GM12878 (cell line): ENCODE data around the gene PRKCB. TPM values are rescaled to one million over a fixed set of nuclear protein-coding genes. Genes with fewer than 3 reads are reported as not detected.

Experiments
- ATAC-seq: fragments of 200-7000 bp; cut with Tn5 transposase; 3 replicates; pipeline ENCODE4 v1.9.1; 2020; ENCODE audit warnings: mild to moderate bottlenecking, moderate library complexity
- BruUV-seq: library from RNA; stranded (reverse); fragments of 400-500 nt; replicated peaks from 2 replicates; lab custom pipeline; 2021; lab: Mats Ljungman, UMichigan
- CTCF ChIA-PET: fragments of 300-600 bp; sonication (Branson Sonifier 250); formaldehyde crosslinking; extraction: SDS; loops from one replicate; lab custom pipeline; 2021; ENCODE audit warnings: inconsistent platforms; lab: Yijun Ruan, JAX
- POLR2A ChIA-PET: fragments of 350-600 bp; formaldehyde crosslinking; extraction: SDS; loops from one replicate; lab custom pipeline; 2021; ENCODE audit warnings: inconsistent platforms; lab: Charles Lee
- RAD21 ChIA-PET: fragments of 300-600 bp; sonication (Branson Sonifier 250); formaldehyde crosslinking; loops from one replicate; lab custom pipeline; 2023; ENCODE audit warnings: antibody characterized with exemption; ENCODE audit not compliant: unreplicated experiment; lab: Charles Lee
- SMC1A ChIA-PET: fragments of 300-600 bp; sonication (Branson Sonifier 250); formaldehyde crosslinking; loops from one replicate; lab custom pipeline; 2023; ENCODE audit not compliant: unreplicated experiment, uncharacterized antibody; lab: Charles Lee
- DNase-seq: peaks from one replicate; pipeline ENCODE4 v3.0.0-alpha.2; 2011; ENCODE audit warnings: low read depth, low spot score
- FAIRE-seq: peaks from 3 replicates; lab custom pipeline; 2011; peaks lifted over from hg19 to GRCh38; lab: Jason Lieb, UNC
- H2AFZ ChIP-seq: 2 replicates; pipeline ENCODE4 v1.6.0; 2011; ENCODE audit warnings: low read depth, low read length, control low read depth; ENCODE audit not compliant: control insufficient read depth
- H3K27ac ChIP-seq: 2 replicates; pipeline ENCODE4 v1.5.1; 2011; ENCODE audit warnings: control low read depth; ENCODE audit not compliant: control insufficient read depth, insufficient read depth
- H3K27me3 ChIP-seq, 2 experiments: replicated peaks in 1 of 2; 2 replicates each; pipeline versions ENCODE4 v1.6.0 to v1.6.1; 2011; ENCODE audit warnings: low read length in 1 of 2; ENCODE audit not compliant: control insufficient read depth in 2 of 2, insufficient read depth in 2 of 2
- H3K36me3 ChIP-seq, 2 experiments: 2 replicates each; pipeline ENCODE4 v1.5.1; 2011; ENCODE audit warnings: low read length in 1 of 2; ENCODE audit not compliant: control insufficient read depth in 2 of 2, insufficient read depth in 2 of 2
- H3K4me1 ChIP-seq: 2 replicates; pipeline ENCODE4 v1.6.1; 2011; ENCODE audit warnings: mild to moderate bottlenecking, low read length, moderate library complexity, mixed read lengths; ENCODE audit not compliant: control insufficient read depth, insufficient read depth
- H3K4me2 ChIP-seq: 2 replicates; pipeline ENCODE4 v1.6.0; 2011; ENCODE audit warnings: control low read depth; ENCODE audit not compliant: control insufficient read depth, insufficient read depth
- H3K4me3 ChIP-seq: fragments of 200-600 bp; sonication (generic); 2 replicates; pipeline ENCODE4 v1.5.1; 2016
- H3K79me2 ChIP-seq: 2 replicates; pipeline ENCODE4 v1.6.0; 2011; ENCODE audit warnings: low read length; ENCODE audit not compliant: control insufficient read depth, insufficient read depth
- H3K9ac ChIP-seq: 2 replicates; pipeline ENCODE4 v1.8.0; 2011; ENCODE audit warnings: low read length, control low read depth, mixed read lengths; ENCODE audit not compliant: control insufficient read depth, insufficient read depth
- H3K9me3 ChIP-seq: replicated peaks from 3 replicates; pipeline ENCODE4 v1.5.1; 2011; ENCODE audit warnings: mild to moderate bottlenecking, low read length; ENCODE audit not compliant: control insufficient read depth, insufficient read depth
- H4K20me1 ChIP-seq: 2 replicates; pipeline ENCODE4 v1.6.0; 2011; ENCODE audit not compliant: control insufficient read depth, insufficient read depth
- BCL11A ChIP-seq: IDR thresholded peaks from 2 replicates; pipeline ENCODE4 v1.6.1; 2011; ENCODE audit warnings: low read depth, low read length
- EGR1 ChIP-seq, 2 experiments: IDR thresholded peaks; 1 replicate in 1 of 2; 2 replicates in 1 of 2; pipeline ENCODE4 v1.6.1; 2011 to 2012; ENCODE audit warnings: low read depth in 2 of 2, low read length in 2 of 2, borderline replicate concordance in 1 of 2, mild to moderate bottlenecking in 1 of 2, moderate library complexity in 1 of 2
- LARP7 ChIP-seq: fragments of 450-650 bp; IDR thresholded peaks from 2 replicates; pipeline ENCODE4 v1.6.1; 2017; ENCODE audit warnings: mild to moderate bottlenecking
- MLLT1 ChIP-seq: fragments of 450-650 bp; IDR thresholded peaks from 2 replicates; pipeline ENCODE4 v1.6.1; 2016; ENCODE audit warnings: mild to moderate bottlenecking
- NBN ChIP-seq: fragments of 450-650 bp; IDR thresholded peaks from 2 replicates; pipeline ENCODE4 v1.6.1; 2016
- RELB ChIP-seq: fragments of 450-650 bp; IDR thresholded peaks from 2 replicates; pipeline ENCODE4 v1.6.1; 2017; ENCODE audit warnings: low read depth, mild to moderate bottlenecking, moderate library complexity
- REST ChIP-seq: IDR thresholded peaks from 2 replicates; pipeline ENCODE4 v1.6.1; 2012; ENCODE audit warnings: mild to moderate bottlenecking, low read depth, low read length
- RUNX3 ChIP-seq: IDR thresholded peaks from 2 replicates; pipeline ENCODE4 v1.6.1; 2012; ENCODE audit warnings: low read length, inconsistent platforms
- SMARCA5 ChIP-seq: fragments of 450-650 bp; IDR thresholded peaks from 2 replicates; pipeline ENCODE4 v1.6.1; 2017; ENCODE audit warnings: mild to moderate bottlenecking
- WGBS: methylation state at CpG from one replicate; pipeline ENCODE4 v1.1.6; 2016; ENCODE audit warnings: low lambda C conversion rate; ENCODE audit not compliant: insufficient replicate concordance, insufficient coverage; ENCODE audit errors: missing lambda C conversion rate; 5-methylcytosine and 5-hydroxymethylcytosine counted together
- in situ Hi-C: fragments of 300-500 bp; cut with MboI; formaldehyde crosslinking; loops from 9 replicates; pipeline ENCODE4 v1.14.3; 2018; ENCODE audit warnings: mixed read lengths
- intact Hi-C: fragments of 100-400 bp; cut with micrococcal nuclease; formaldehyde crosslinking; loops from one replicate; pipeline ENCODE4 v1.14.2; 2022; ENCODE audit not compliant: unreplicated experiment
- polyA plus RNA-seq, 11 experiments: library from polyadenylated mRNA; depleted of rRNA in 4 of 11; unstranded in 6 of 11; stranded (reverse) in 5 of 11; fragments of >200 nt; fragmentation: Nextera tagmentation in 4 of 11; fragmentation: Illumina TruSeq in 1 of 11; extraction: Ambion mirVana in 4 of 11; extraction: Trizol in 1 of 11; gene quantifications; 1 replicate in 1 of 11; 2 replicates in 10 of 11; pipeline versions ENCODE4 v1.2.1 to v1.2.3, GENCODE V29; 2011 to 2016; ENCODE audit warnings: inconsistent platforms in 2 of 11, missing spikeins in 2 of 11, low read depth in 1 of 11
- total RNA-seq, 4 experiments: library from RNA; depleted of rRNA in 3 of 4; stranded (reverse); fragments of >200 nt in 3 of 4; fragmentation: Illumina TruSeq in 1 of 4; extraction: Trizol in 1 of 4; gene quantifications; 2 replicates each; pipeline versions ENCODE4 v1.2.1 to v1.2.3, GENCODE V29; 2013 to 2021

The PRKCB gene
- total and polyA plus RNA-seq, 10 of the 15 experiments (the other 5 are each of a cell fraction or from before 2014, with no cell fraction given): 21.4 to 158 (median 97.3) TPM

GRCh38 chr16:24114876-24115275 is 279.1 kb downstream of the PRKCB start:
- CTCF ChIA-PET: no interaction called here
- no peaks in the 10 kb centered on the region for H3K27me3 ChIP-seq
- no peak overlapping the region for H2AFZ ChIP-seq
- no peaks in the 10 kb centered on the region for H3K9me3 ChIP-seq
- H3K4me2 ChIP-seq: no peak overlapping the region
- H4K20me1 ChIP-seq: no peaks in the 10 kb centered on the region
- SMC1A ChIA-PET: no interaction called here
- no peak overlapping the region for H3K9ac ChIP-seq
- FAIRE-seq (no peak), ATAC-seq (peak; percentile 46), DNase-seq (no peak)
- no peak overlapping the region for H3K4me3 ChIP-seq
- BruUV-seq: no TSS peak
- in situ Hi-C loops (no loop called here), intact Hi-C loops (no loop called here)
- POLR2A ChIA-PET: no interaction called here
- WGBS: 94% methylated on average over 2 of the region's 2 CpGs
- no peak overlapping the region for H3K27ac ChIP-seq
- no peak for TF ChIP-seq EGR1 (IDR thresholded peaks at IDR 0.05; ENCODE audit: borderline replicate concordance in 1 of 2, low read depth in 2 of 2, low read length in 2 of 2)
- RAD21 ChIA-PET: no interaction called here
- H3K79me2 ChIP-seq: no peaks in the 10 kb centered on the region
- H3K4me1 ChIP-seq: no peaks in the 10 kb centered on the region
- H3K36me3 ChIP-seq: peaks cover 8 to 18% of the 10 kb centered on the region in 2 experiments; a peak in 3 of 4 replicates

- FAIRE-seq (no peak), ATAC-seq (no peak), DNase-seq (no peak)
- Histone ChIP-seq H3K9me3 (no peaks in the 10 kb centered on the region), H3K27ac (no peak overlapping the region), H3K27me3 (no peaks in the 10 kb centered on the region), H3K79me2 (no peaks in the 10 kb centered on the region), H3K4me2 (no peak overlapping the region), H3K9ac (no peak overlapping the region), H2AFZ (no peak overlapping the region), H3K4me3 (no peak overlapping the region), H3K36me3 (peaks cover 8 to 18% of the 10 kb centered on the region in 2 experiments; a peak in 3 of 4 replicates), H3K4me1 (no peaks in the 10 kb centered on the region), H4K20me1 (no peaks in the 10 kb centered on the region)
- CTCF ChIA-PET: interaction anchor here (0.6 kb wide), 1 partner anchor 221 kb away, joined by 3 read pairs; no protein-coding TSS in a partner anchor
- in situ Hi-C loops (no loop called here), intact Hi-C loops (no loop called here)
- SMC1A ChIA-PET: no interaction called here
- BruUV-seq: no TSS peak
- RAD21 ChIA-PET: no interaction called here
- WGBS: over 99% methylated on average over 10 of the region's 10 CpGs
- POLR2A ChIA-PET: no interaction called here
- TF ChIP-seq SMARCA5 (no peak), RUNX3 (no peak), LARP7 (no peak), NBN (no peak), REST (no peak), MLLT1 (no peak), RELB (no peak), BCL11A (no peak)
Measured at GRCh38 chr16:24116046-24116776, 280.4 kb downstream of the PRKCB start.
